Dedifferentiated amniotic fluid mesenchymal stem cell (primary cell): Measurements from ENCODE around the gene MED28.
"Not testable (repeated sequence)": the region's sequence is repeated elsewhere in the genome, so short reads cannot be mapped to it uniquely, and the experiment has no call there.

Source experiments
- DNase-seq: peaks from one replicate; pipeline ENCODE4 v3.0.0-alpha.2; 2016; ENCODE audit errors: extremely low spot score

MED28 gene

GRCh38 chr4:17618926-17619325, 4.5 kb downstream of the MED28 start:
- no peak for DNase-seq

DNA sequence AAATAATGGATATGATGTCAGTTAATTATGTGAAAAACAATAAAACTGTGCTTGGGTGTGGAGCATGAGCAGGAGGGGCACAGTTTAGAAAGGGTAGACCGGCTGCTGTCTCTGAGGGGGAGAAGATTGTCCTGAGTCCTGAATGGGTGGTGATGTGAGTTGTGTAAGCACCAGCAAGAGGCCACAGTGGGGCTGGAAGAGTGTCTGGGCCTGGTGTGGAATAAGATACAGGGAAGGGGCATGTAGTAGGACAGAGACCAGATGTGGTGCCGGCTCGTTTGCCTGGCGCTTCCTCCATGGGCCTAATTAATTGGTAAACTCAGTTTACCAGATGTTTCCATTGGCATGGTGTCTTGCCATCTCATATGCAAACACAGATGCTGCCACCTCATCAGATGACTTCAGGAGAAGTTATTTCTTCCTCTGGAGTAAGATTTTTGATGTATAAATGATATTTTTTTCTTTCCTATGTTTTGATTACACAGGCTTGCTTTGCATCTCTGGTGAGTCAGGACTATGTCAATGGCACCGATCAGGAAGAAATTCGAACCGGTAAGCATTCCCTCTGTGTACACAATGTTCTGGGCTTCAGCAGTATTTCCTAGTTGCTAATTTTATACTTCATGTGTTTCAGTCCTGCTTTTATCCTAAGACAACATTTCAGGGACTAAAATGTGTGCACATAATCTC, 5.1 kb downstream of the MED28 start:
- DNase-seq: no peak

DNA sequence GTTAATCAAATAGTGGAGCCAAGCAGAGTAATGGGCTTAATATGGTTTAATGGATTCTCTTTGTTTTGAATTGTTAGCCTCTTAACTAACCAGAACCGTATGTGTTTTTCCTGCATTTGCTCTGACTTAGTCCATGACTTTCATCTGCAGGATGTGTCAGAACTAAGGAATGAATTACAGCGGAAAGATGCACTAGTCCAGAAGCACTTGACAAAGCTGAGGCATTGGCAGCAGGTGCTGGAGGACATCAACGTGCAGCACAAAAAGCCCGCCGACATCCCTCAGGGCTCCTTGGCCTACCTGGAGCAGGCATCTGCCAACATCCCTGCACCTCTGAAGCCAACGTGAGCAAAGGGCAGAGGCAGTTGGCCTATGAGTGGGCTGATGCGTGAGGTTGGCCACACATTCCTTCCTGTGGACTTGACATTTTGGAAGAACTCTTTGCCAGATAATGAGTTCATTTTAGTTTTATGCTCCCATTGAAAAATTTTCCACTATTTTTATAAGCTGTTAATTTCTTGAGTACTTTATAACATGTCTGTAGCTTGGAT, 9.1 kb downstream of the MED28 start:
- no peak for DNase-seq

- DNase-seq: no peak
These were observed 10.4 kb downstream of the MED28 start for GRCh38 chr4:17624821-17625220.

GRCh38 chr4:17630228-17630627, 15.8 kb downstream of the MED28 start:
- no peak for DNase-seq

GRCh38 chr4:17633600-17633999, 19.2 kb downstream of the MED28 start:
- no peak for DNase-seq

- no peak for DNase-seq
These were observed 20.6 kb downstream of the MED28 start for GRCh38 chr4:17635056-17635455.

DNA sequence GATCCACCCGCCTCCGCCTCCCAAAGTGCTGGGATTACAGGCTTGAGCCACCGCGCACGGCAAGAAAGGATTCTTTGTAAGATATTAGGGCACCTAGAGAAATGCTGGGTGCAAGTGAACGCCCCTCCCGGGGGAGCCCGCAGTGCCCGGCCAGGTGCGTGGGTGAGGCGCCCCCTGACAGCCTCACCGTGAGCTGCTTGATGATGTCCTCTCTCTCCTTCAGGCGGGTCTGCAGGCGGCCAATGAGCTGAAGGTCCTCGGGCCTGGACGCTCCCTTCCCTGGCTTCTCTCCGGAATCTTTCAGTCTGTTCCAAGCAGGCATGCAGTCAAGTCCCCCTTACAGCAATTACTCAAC, 21.9 kb downstream of the MED28 start:
- no peak for DNase-seq

GRCh38 chr4:17636696-17637622, 22.5 kb downstream of the MED28 start:
- peak; percentile 67 for DNase-seq

GRCh38 chr4:17639136-17639535, 24.7 kb downstream of the MED28 start:
- DNase-seq: no peak

DNA sequence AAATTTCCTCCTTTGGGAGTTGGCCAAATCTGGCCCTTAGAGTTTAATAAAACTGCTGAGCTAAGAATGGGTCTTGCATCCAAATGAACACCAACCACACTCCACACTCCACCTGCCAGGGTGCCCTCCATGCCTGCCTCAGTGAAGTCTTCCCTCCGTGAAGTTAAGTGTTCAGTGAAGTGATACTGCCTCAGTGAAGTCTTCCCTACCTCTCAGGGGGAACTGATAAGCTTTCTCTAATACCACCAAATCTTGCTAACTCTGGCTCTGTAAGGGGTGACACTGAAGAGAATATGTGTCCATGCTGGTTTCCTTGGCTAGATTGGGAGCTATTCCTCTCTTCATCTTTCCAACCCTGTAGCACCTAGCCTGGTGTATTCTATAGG, 27.9 kb downstream of the MED28 start:
- DNase-seq: no peak

DNA sequence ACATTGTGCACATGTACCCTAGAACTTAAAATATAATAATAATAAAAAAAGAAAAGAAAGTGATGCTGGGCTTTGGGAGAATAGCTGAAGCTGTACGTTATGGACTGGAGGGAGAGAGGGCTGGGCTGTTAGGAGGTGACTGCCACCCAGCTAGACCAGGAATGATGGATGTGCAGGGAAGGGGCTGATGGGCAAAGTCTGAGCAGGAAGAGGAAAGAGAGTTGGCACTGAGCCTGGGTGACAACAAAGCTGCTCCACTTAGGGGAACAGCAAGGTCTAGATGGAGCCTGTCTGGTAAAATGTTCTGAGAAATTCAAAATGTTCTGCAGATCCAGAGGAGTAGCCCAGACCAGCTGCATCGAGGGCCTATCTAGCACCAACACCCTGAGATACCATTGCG, 32.3 kb downstream of the MED28 start:
- DNase-seq: no peak

DNA sequence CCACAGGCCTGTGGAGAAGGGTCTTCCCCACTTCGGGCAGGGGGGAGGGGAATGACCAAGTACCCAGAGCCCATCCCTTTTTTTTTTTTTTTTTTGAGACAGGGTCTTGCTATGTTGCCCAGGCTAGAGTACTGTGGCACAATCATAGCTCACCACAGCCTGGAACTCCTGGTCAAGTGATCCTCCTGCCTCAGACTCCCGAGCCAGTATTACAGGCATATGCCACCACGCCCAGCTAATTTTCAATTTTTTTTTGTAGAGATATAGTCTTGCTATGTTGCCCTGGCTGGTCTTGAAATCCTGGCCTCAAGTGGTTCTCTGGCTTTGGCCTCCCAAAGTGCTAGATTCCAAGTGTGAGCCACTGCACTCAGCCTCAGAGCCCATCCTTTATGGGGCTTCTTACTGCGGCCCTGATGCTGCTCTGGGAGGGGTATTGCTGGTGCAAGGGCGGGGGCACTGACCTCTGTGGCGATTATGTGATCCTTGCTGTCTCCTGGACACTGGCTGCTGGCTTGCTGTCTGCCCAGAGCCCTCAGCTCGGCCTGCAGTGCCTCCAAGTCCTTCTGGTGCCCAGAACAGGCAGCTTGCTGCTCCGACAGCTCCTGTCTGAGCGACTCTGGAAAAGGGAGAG, 32.9 kb downstream of the MED28 start:
- no peak for DNase-seq

GRCh38 chr4:17647927-17648326, 33.5 kb downstream of the MED28 start:
- DNase-seq: no peak

GRCh38 chr4:17650406-17650805, 36.0 kb downstream of the MED28 start:
- DNase-seq: no peak

DNA sequence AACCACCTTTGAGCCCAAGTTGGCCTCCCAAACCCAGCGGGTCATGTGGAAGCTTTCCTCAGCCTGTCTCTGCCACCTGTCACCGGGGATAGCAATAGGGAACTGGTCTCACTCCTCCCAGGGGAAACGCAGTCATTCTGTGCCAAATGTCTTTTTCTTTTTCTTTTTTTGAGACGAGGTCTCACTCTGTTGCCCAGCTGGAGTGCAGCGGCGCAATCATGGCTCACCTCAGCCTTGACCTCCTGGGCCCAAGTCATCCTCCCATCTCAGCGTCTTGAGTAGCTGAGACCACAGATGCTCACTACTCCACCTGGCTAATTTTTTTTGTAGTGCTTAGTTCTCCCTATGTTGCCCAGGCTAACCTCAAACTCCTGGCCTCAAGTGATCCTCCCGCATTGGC, 40.3 kb downstream of the MED28 start:
- DNase-seq: no peak

DNA sequence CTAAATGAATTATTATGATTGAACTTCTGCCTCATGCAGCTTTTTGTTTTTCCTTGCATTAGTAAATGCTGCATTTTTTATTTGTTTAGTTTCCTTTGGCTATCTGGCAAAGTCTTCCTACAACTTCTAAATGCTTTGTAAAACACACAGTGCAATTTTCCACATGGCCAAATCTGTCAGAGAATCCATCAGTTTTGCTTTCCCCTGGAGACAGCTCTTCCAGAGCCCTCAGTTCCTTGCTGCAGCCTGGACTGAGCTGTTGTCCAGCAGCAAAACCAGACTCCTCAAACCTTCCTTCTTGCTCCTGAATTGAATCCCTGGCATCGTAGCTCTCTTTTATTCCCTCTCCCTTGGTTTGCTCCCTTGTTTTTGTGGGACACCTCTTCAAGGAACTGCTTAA, 42.6 kb downstream of the MED28 start:
- DNase-seq: no peak

- no peak for DNase-seq
These were observed 43.4 kb downstream of the MED28 start for GRCh38 chr4:17657849-17658248.

- DNase-seq: not testable (repeated sequence)
These were observed 44.8 kb downstream of the MED28 start for GRCh38 chr4:17659196-17659595.

DNA sequence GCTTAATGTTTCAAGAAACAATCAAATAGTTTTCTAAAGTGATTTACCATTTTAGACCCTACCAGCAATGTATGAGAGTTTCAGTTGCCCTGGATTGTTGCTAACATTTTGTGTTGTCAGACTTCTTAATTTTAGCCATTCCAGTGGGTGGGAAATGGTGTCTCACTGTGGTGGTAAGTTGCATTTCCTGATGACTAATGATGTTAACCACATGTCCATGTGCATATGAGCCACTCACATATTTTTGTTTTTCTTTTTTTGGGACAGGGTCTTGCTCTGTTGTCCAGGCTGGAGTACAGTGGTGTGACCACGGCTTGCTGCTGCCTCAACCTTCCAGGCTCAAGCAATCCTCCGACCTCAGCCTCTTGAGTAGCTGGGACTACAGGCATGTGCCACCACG, 48.3 kb downstream of the MED28 start:
- no peak for DNase-seq

DNA sequence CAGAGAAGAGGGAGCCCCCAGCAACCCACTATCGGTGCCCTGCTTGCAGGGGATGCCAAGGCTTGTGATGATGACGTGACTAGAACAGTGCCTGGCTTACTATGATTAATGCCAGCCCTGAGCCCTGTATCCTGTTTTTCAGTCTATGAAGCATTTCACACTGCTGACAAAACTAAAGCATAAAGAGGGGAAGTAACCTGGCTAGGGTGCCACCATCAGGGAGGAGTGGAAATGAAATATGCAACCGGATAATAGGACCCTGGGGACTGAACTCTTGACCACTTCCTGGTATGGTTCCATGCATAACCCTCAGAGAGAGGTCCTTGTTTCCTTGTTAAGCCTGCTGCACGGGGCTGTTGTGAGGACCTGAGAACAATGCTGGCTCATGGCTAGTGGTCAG, 50.3 kb downstream of the MED28 start:
- no peak for DNase-seq

DNA sequence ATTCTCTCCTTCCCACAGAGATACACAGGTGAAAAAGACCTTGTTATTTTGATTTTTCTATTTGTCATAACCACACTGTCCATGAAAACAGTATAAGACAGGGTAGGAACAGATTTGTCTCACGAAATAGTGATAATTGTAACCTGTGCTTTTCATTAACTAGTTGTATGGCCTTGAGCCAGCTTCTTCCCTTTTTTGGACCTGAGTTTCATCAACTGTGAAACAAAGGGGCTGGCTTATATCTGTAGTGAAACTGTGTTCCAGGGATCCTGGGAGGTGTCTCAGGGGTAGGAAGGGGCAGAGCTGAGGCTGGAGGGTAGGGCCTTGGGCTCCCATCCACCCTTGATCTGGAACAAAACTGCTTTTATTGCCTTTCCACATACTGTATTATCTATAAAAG, 50.9 kb downstream of the MED28 start:
- DNase-seq: no peak

DNA sequence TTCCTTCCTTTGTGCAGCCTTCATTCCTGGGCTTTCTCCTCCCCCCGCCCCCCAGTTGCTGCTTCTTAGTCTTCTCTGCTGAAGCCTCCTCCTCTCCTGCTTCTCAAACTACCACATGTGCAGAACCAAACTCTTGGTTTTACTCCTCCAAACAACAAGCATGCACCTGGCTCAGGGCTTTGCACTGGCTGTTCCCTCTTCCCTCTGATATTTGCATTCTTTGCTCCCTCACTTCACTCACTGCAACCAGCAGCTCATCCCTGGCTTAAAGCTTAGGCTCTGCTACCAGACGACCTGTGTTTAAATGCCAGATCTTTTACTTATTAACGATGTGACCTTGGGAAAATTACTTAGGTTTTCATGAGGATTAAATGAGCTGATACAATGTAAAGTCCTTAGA, 51.4 kb downstream of the MED28 start:
- no peak for DNase-seq
